ENCODE measurements around the gene UBB.

The UBB gene

DNA sequence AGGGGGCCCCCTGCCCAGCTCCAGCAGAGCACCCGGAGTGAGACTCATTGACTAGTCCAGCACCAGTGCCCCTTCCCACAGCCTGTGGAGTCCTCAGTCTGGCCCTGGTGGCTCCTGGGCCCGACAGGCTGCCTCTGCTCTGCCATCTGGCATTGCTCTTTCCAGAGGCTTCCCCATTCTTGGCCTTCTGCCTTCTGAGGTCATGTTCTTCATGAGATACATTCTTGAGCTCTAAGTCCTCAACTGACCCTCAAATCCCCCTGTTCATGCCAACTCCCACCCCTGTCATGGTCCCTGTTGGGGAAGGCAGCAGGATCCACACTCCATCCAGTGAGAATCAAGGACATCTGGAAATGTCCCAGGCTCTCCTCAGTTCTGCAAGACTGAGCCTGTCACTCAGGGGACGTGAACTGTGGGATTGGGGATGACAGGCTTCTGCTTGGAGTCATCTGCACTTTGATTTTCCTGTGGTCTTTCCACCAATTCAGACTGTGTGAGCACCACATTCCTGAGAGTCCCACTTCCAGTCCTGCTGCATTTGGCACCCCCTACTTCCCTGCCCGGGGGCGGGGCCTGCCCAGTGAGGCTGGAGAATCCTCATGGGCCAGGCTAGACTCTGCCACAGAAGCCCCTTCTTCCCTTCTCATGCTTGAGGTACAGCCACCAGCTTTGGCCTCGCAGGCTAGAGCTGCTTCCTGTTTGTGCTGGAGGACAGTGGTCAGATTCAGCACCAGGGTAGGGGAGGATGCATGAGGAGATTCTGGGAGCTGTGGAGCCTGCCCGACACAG, 37.2 kb downstream of the UBB start:
- DNase-seq (ENCODE audit: low read depth, low spot score): no peak

DNA sequence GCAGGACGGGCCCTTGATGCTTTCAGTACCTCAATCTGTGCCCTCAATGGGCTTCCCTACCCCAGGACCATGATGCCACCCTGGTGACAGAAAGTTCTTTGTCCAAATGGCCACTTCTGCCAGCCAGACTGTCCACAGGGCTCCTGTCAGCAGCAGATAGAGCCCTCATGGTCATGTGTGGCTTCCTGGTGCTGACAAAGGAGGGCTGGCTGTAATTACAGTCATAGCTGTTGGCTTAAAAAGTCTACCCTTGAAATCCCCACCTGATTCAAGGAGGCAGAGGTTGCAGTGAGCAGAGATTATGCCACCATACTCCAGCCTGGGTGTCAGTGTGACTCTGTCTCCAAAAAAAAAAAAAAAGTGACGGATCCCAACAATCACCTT, 37.8 kb downstream of the UBB start:
- DNase-seq (ENCODE audit: low read depth, low spot score): no peak

- DNase-seq (ENCODE audit: low read depth, low spot score): peak; percentile 83
These were observed 38.4 kb downstream of the UBB start for GRCh38 chr17:16419074-16419928.

- peak; percentile 69 for DNase-seq (ENCODE audit: low read depth, low spot score)
These were observed 39.0 kb downstream of the UBB start for GRCh38 chr17:16419929-16420271.

DNA sequence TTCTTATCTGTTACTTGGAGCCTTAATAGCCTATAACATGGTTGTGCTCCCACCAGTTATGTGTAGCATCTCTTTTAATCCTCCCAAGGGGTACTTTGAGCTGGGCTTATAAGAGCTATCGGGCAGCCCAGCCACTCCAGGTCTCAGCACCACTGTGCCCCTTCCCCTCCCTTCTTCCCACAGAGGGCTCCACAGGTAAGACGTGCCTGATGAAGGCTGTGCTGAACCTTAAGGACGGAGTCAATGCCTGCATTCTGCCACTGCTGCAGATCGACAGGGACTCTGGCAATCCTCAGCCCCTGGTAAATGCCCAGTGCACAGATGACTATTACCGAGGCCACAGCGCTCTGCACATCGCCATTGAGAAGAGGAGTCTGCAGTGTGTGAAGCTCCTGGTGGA, 41.5 kb downstream of the UBB start:
- DNase-seq (ENCODE audit: low read depth, low spot score): no peak

DNA sequence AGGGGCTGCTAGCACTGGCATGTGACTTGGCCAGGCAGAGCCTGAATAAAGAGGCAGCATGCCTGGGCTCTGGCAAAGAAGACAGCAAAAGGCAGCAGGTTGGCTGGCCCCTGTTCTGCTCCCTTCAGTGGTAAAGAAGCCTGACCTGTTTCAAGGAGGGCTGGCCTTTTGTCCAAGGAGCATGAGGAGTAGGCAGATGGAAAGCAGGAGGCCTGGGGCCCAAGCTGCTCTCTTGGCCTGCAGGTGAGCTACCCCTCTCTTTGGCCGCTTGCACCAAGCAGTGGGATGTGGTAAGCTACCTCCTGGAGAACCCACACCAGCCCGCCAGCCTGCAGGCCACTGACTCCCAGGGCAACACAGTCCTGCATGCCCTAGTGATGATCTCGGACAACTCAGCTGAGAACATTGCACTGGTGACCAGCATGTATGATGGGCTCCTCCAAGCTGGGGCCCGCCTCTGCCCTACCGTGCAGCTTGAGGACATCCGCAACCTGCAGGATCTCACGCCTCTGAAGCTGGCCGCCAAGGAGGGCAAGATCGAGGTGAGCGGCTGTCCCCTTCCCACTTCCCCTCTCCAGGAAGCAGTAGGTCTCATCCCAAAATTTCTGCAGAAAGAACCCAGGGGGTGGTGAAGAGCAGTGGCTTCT, 42.5 kb downstream of the UBB start:
- DNase-seq (ENCODE audit: low read depth, low spot score): no peak

DNA sequence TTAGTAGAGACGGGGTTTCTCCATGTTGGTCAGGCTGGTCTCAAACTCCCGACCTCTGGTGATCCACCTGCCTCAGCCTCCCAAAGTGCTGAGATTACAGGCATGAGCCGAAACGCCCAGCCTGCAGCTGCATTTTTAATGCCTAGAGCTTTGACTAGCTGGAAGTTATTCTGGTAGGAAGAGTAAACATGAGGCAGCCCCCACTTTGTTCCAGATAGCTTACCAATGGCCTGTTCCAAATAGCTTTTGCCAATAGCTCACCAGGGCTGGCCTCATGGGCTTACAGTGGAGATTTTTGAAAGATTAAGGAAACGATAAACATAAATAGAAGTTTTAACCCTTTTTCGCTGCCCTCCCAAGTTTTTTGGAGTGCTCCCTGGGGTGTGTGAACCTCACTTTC, 44.3 kb downstream of the UBB start:
- DNase-seq (ENCODE audit: low read depth, low spot score): no peak

DNA sequence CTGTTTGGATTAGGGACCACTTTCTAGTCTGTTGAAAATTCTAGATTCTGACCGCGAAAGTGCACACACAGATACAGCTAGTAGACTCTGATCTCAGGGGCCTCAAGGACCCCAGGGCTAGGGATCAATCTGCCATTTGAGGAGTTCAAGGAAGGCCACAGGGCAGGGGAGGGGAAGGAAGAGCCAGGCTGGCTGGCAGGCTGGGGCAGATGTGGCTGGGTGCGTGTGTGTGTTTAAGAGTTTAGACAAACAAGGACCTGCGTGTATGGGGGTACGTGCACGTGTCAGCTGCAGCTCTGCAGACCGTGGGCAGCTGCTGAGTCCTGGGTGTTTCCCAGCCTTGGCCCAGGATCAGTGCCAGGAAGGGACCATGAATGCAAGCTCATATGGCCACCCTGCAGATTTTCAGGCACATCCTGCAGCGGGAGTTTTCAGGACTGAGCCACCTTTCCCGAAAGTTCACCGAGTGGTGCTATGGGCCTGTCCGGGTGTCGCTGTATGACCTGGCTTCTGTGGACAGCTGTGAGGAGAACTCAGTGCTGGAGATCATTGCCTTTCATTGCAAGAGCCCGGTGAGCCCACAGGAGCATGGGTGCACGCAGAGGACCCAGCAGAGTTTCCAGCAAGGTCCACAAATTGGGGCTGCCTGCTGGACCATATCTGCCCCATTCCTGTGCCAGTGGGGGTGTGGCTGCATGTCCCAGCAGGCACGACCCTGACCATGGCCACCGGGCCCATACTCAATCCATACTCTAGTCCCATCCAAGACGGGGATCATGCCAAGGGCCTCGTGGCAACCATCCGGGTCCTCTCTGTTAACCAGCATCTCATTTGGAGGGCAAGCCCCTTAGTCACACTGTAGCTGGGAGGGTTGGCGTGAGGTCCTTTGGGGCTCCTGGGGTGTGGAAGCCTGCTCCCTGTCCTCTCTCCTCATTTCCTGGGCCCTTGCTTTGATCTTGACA, 45.1 kb downstream of the UBB start:
- DNase-seq (ENCODE audit: low read depth, low spot score): no peak

GRCh38 chr17:16427020-16427419, 46.1 kb downstream of the UBB start:
- no peak for DNase-seq (ENCODE audit: low read depth, low spot score)

DNA sequence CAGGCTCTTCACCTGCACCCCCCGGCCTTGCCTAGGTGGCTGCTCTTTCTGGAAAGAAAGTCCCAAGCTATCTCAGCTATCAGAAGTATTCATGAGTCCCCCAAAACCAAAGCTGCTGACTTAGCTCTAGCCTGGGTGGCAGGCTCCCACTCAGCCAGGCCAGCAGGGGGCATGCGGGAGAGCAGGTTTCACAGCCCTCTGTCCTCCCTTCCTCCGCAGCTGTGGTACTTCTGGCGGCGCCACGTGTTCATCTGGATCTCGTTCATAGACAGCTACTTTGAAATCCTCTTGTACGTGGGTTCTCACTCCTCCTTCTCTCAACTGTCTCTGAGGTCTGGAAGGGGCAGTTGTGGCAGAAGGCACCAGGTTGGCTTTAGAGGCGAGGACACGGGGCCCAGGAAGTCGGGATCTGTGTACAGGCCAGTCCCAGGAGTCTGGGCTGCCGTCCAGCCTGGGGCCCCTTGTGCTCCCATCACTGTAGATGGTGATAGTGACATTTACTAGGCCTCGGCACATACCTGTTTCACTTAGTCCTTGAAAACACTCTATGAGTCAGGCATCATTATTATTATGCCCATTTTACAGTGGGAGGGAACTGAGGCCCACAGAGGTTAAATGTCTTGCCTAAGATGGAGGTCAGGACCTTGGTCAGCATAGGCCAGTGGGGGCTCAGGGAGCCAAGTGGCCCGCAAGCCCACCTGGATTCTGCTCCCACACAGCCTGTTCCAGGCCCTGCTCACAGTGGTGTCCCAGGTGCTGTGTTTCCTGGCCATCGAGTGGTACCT, 47.4 kb downstream of the UBB start:
- DNase-seq (ENCODE audit: low read depth, low spot score): no peak

DNA sequence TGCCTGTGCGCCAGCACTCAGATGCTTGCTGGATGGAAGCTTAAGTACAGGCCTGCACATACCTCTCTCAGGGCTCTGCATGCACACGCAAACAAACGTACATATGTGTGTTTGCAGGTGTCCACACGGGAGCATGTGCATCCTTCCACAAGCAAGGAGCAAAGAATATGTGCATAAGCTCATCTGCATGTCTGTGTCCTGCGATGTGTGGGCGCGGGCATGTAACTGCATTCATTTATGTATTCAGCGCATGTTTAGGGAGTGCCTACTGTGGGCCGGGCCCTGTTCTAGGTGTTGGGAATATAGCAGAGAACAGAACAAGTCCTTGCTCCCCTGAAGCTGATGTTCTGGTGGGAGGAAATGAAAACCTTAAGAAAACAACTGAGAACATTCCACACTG, 48.2 kb downstream of the UBB start:
- no peak for DNase-seq (ENCODE audit: low read depth, low spot score)

DNA sequence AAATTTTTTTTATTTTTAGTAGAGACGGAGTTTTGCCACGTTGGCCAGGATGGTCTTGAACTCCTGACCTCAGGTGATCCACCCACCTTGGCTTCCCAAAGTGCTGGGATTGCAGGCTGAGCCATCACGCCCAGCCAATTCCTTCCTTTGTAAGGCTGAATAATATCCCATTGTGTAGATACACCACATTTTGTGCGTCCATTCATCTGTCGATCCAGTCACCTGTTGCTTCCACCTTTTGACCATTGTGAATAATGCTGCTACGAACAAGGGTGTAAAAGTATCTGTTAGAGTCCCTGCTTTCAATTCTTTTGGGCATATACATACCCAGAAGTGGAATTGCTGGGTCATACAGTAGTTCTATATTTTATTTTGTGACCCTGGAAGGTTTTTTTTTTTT, 49.8 kb downstream of the UBB start:
- DNase-seq (ENCODE audit: low read depth, low spot score): no peak

DNA sequence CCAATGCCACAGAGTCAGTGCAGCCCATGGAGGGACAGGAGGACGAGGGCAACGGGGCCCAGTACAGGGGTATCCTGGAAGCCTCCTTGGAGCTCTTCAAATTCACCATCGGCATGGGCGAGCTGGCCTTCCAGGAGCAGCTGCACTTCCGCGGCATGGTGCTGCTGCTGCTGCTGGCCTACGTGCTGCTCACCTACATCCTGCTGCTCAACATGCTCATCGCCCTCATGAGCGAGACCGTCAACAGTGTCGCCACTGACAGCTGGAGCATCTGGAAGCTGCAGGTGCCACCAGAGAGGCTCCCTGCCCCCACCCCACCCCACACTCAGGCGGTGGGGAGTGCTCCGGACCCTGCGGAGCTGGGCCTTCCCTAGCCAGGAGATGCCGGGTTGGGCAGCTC, 51.1 kb downstream of the UBB start:
- no peak for DNase-seq (ENCODE audit: low read depth, low spot score)
